Activated T-cell treated with anti-CD3 and anti-CD28 coated beads, Interleukin-2, amount 50 U/mL, for 72 hours (primary cell): Measurements from ENCODE around the gene DOCK2. TPM values are rescaled to one million over a fixed set of nuclear protein-coding genes. Genes with fewer than 3 reads are reported as not detected.
"Not testable (repeated sequence)": the region's sequence is repeated elsewhere in the genome, so short reads cannot be mapped to it uniquely, and the experiment has no call there.

Source experiments
- ATAC-seq, 2 donors: fragments of 150-1000 bp; cut with Tn5 transposase; replicated peaks in 1 of 2; 2 replicates each; pipeline ENCODE4 v1.10.0; 2021; ENCODE audit warnings: moderate library complexity in 2 of 2, mild to moderate bottlenecking in 1 of 2
- DNase-seq, 2 donors: peaks; one replicate each; pipeline ENCODE4 v3.0.0; 2021 to 2022; ENCODE audit warnings: mixed read lengths in 1 of 2
- H3K27ac Mint-ChIP-seq: one replicate; pipeline ENCODE4 v1.8.0; 2022; ENCODE audit warnings: mild to moderate bottlenecking, moderate library complexity, mixed read lengths
- H3K27me3 Mint-ChIP-seq: one replicate; pipeline ENCODE4 v1.8.0; 2022; ENCODE audit warnings: low read depth, mixed read lengths
- H3K36me3 Mint-ChIP-seq, 2 donors: one replicate each; pipeline ENCODE4 v1.8.0; 2022; ENCODE audit warnings: mixed read lengths in 2 of 2, mild to moderate bottlenecking in 1 of 2; ENCODE audit not compliant: insufficient read depth in 2 of 2
- H3K4me1 Mint-ChIP-seq: one replicate; pipeline ENCODE4 v1.8.0; 2022; ENCODE audit warnings: low read depth, mixed read lengths
- H3K4me3 Mint-ChIP-seq, 2 donors: one replicate each; pipeline ENCODE4 v1.8.0; 2022; ENCODE audit warnings: mild to moderate bottlenecking in 2 of 2, mixed read lengths in 2 of 2, moderate library complexity in 2 of 2
- H3K9me3 Mint-ChIP-seq, 2 donors: one replicate each; pipeline ENCODE4 v1.8.0; 2022; ENCODE audit warnings: mixed read lengths in 2 of 2
- total RNA-seq, 2 donors: library from RNA; stranded (reverse); gene quantifications; one replicate each; pipeline ENCODE4 v1.2.3, GENCODE V29; 2022

The DOCK2 gene
- total RNA-seq, 2 donors from 2014 or later, result 242 to 245 TPM

- Mint-ChIP-seq H3K9me3 (no peaks in the 10 kb centered on the region), H3K27ac (peak overlapping the region; percentile 55), H3K4me3 (peak overlapping the region in 1 of 2 donors; percentile 26), H3K27me3 (no peaks in the 10 kb centered on the region), H3K4me1 (peaks cover 64% of the 10 kb centered on the region), H3K36me3 (peaks cover 9 to 18% of the 10 kb centered on the region in 2 donors)
- DNase-seq, result peak; percentile 10 to 14
- peak; percentile 19 to 48 for ATAC-seq
These were observed 164.3 kb downstream of the DOCK2 start for GRCh38 chr5:169801324-169801777.

- Mint-ChIP-seq H3K4me3 (peak overlapping the region in 1 of 2 donors; percentile 26), H3K27me3 (no peaks in the 10 kb centered on the region), H3K27ac (peak overlapping the region; percentile 55), H3K9me3 (no peaks in the 10 kb centered on the region), H3K36me3 (peaks cover 6 to 14% of the 10 kb centered on the region in 2 donors), H3K4me1 (peaks cover 63% of the 10 kb centered on the region)
- ATAC-seq, result no peak
- DNase-seq, result no peak
These were observed 164.7 kb downstream of the DOCK2 start for GRCh38 chr5:169801781-169802180.

GRCh38 chr5:169803077-169803981 is 166.3 kb downstream of the DOCK2 start:
- Mint-ChIP-seq H3K9me3 (no peaks in the 10 kb centered on the region), H3K36me3 (peaks cover 3 to 11% of the 10 kb centered on the region in 2 donors), H3K4me1 (peaks cover 59% of the 10 kb centered on the region), H3K4me3 (peak overlapping the region in 1 of 2 donors; percentile 31), H3K27me3 (no peaks in the 10 kb centered on the region), H3K27ac (peak overlapping the region; percentile 80)
- no peak for DNase-seq
- no peak for ATAC-seq

DNA sequence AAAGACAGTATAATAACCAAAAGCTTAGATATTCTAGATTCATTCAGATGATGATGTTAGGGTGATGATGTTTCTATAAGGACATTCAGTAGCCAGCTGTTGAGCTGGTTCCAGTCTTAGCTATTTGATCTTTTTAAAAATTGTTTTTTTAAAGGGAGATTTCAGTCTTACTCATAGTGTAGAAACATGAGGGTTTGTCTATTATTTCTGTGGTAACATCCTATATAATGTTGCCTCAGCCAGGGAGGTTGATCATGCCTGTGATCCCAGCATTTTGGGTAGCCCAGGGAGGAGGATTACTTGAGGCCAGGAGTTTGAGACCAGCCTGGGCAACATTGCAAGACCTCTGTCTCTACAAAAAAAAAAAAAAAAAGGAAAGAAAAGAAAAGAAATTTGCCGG is 167.8 kb downstream of the DOCK2 start:
- no peak for DNase-seq
- ATAC-seq, result no peak
- Mint-ChIP-seq H3K4me3 (peak overlapping the region; percentile 76 to 89), H3K4me1 (peaks cover 58% of the 10 kb centered on the region), H3K27ac (peak overlapping the region; percentile 99), H3K27me3 (no peaks in the 10 kb centered on the region), H3K36me3 (peaks cover 2 to 11% of the 10 kb centered on the region in 2 donors), H3K9me3 (no peaks in the 10 kb centered on the region)

- Mint-ChIP-seq H3K27me3 (no peaks in the 10 kb centered on the region), H3K36me3 (peaks cover 2 to 12% of the 10 kb centered on the region in 2 donors), H3K27ac (peak overlapping the region; percentile 99), H3K4me1 (peaks cover 56% of the 10 kb centered on the region), H3K4me3 (peak overlapping the region; percentile 76 to 89), H3K9me3 (no peaks in the 10 kb centered on the region)
- ATAC-seq (peak; percentile 84 to 89), DNase-seq (peak; percentile 75 to 86)
These were observed 168.5 kb downstream of the DOCK2 start for GRCh38 chr5:169805527-169805934.

DNA sequence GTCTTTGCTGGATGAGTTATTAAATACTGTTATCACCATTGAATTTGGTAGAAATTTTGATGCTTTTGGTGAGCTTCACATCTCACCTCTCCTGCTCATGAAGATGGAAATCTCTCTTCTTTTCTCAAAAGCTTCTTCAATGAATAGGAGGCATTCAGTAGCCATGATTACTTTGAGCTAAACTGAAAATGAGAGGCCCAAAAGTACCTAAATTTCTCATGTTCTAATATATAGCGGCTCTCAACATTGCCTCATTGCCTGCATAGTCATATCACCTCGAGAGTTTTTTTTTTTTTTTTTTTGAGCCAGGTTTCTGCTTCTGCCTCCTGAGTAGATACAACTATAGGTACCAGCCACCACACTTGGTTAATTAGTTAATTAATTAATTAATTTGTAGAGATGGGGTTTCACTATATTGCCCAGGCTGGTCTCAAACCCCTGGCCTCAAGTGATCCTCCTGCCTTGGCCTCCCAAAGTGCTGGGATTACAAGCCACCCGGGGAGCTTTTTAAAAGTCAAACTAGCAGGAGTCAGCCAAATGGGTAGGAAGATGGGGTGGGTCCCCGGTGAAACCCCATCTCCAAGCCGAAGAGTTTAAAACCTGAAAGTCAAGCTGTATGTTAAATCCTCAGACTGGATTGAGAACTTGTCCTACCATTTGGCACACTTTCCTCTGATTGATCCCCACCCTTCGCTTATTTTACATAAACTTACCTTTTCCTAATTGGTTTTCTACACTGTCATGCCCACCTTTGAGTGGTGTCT is 169.0 kb downstream of the DOCK2 start:
- H3K27ac Mint-ChIP-seq, result peak overlapping the region; percentile 99
- peaks cover 54% of the 10 kb centered on the region for H3K4me1 Mint-ChIP-seq
- ATAC-seq (peak; percentile 60 to 65), DNase-seq (peak in 1 of 2 donors; percentile 11)
- H3K36me3 Mint-ChIP-seq, result peaks cover 4 to 11% of the 10 kb centered on the region in 2 donors
- H3K4me3 Mint-ChIP-seq, result peak overlapping the region; percentile 76 to 89
- no peaks in the 10 kb centered on the region for H3K9me3 Mint-ChIP-seq
- H3K27me3 Mint-ChIP-seq, result no peaks in the 10 kb centered on the region

DNA sequence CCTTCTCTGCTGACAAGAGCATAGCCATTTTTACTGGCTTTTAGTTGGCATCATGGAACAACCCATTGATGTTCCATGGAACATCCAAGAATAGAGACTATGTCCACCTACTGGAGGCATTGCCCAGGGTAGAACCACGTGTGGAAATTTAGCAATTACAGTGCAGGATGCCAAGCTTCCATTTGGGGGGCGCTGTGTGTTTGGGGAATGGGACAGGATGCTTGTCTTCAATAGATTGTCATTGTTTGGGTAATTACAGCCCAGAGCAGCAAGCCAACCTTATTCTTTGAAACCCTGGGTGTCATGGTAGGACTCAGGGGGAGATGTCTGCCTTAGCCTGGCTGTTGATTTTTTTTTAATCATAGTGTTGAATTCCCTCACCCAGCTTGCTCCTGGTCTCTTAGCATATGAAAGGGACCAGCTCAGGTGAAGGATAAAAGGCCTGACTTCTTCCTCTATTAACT is 171.1 kb downstream of the DOCK2 start:
- no peak for ATAC-seq
- Mint-ChIP-seq H3K27ac (no peak overlapping the region), H3K4me1 (peaks cover 40% of the 10 kb centered on the region), H3K36me3 (peaks cover 4 to 15% of the 10 kb centered on the region in 2 donors), H3K9me3 (no peaks in the 10 kb centered on the region), H3K27me3 (no peaks in the 10 kb centered on the region), H3K4me3 (no peak overlapping the region)
- DNase-seq, result no peak

GRCh38 chr5:169808880-169809279 is 171.8 kb downstream of the DOCK2 start:
- not testable (repeated sequence) for H3K27ac Mint-ChIP-seq, ATAC-seq

GRCh38 chr5:169809281-169809680 is 172.2 kb downstream of the DOCK2 start:
- Mint-ChIP-seq H3K36me3 (peaks cover 8 to 16% of the 10 kb centered on the region in 2 donors), H3K27me3 (no peaks in the 10 kb centered on the region), H3K4me1 (peaks cover 29% of the 10 kb centered on the region), H3K27ac (no peak overlapping the region), H3K9me3 (no peaks in the 10 kb centered on the region), H3K4me3 (no peak overlapping the region)
- DNase-seq (no peak), ATAC-seq (no peak)

More at GRCh38 chr5:169808880-169809279, 171.8 kb downstream of the DOCK2 start:
- not testable (repeated sequence) for H3K9me3 Mint-ChIP-seq, H3K27me3 Mint-ChIP-seq, DNase-seq, H3K4me3 Mint-ChIP-seq
- peaks cover 33% of the 10 kb centered on the region for H3K4me1 Mint-ChIP-seq
- peaks cover 6 to 12% of the 10 kb centered on the region in 2 donors for H3K36me3 Mint-ChIP-seq

DNA sequence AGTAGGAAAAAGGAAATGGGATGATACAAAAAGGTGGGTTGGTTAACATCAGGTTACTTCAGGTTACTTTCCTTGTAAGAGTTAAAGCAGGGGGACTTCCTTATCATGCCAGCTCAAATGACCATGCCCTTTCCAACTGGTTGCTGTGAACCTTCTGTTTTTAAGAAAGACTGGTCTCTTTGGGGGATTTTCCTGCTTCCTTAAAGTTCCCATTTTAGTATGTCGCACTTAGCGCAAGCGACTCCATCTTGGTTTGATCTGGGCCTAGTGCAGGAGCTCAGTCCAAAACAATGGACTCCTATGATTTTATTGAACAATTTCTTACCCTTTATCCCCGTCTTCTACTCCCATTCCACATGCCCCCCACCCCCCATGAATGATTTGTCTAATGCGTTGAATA is 173.4 kb downstream of the DOCK2 start:
- Mint-ChIP-seq H3K4me3 (no peak overlapping the region), H3K27ac (no peak overlapping the region), H3K4me1 (peaks cover 18% of the 10 kb centered on the region), H3K9me3 (no peaks in the 10 kb centered on the region), H3K36me3 (peaks cover 6 to 20% of the 10 kb centered on the region in 2 donors), H3K27me3 (no peaks in the 10 kb centered on the region)
- no peak for DNase-seq
- no peak for ATAC-seq

- DNase-seq (no peak), ATAC-seq (no peak)
- no peaks in the 10 kb centered on the region for H3K9me3 Mint-ChIP-seq
- peaks cover 6 to 20% of the 10 kb centered on the region in 2 donors for H3K36me3 Mint-ChIP-seq
- no peaks in the 10 kb centered on the region for H3K27me3 Mint-ChIP-seq
- H3K4me3 Mint-ChIP-seq, result no peak overlapping the region
- peaks cover 13% of the 10 kb centered on the region for H3K4me1 Mint-ChIP-seq
- H3K27ac Mint-ChIP-seq, result no peak overlapping the region
These were observed 173.9 kb downstream of the DOCK2 start for GRCh38 chr5:169811023-169811422.

- ATAC-seq (no peak), DNase-seq (no peak)
- Mint-ChIP-seq H3K27me3 (no peaks in the 10 kb centered on the region), H3K36me3 (peaks cover 6 to 22% of the 10 kb centered on the region in 2 donors), H3K27ac (peak overlapping the region; percentile 26), H3K4me3 (no peak overlapping the region), H3K9me3 (no peaks in the 10 kb centered on the region), H3K4me1 (peaks cover 6% of the 10 kb centered on the region)
These were observed 174.6 kb downstream of the DOCK2 start for GRCh38 chr5:169811680-169812079.

DNA sequence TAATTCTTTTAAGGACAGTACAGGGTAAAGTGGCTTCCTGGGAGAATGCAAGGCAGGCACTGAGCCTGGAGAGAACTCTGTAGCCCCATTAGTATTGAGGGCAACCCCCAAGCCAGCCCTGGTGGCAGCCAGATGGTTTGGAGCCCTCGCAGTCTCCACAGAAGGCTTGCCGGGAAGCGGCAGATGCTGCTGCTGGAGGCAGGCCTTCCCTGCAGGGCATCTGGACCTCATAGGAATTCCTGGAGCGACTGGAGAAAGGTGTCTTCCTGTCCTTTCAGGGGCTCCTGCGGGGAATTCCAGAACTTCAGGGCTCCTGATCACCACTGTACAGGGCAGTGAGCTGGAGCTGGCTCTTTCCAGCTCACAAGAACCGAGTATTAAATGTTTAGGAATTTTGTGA is 175.7 kb downstream of the DOCK2 start:
- no peak overlapping the region for H3K4me3 Mint-ChIP-seq
- H3K36me3 Mint-ChIP-seq, result peaks cover 11 to 28% of the 10 kb centered on the region in 2 donors
- H3K27ac Mint-ChIP-seq, result no peak overlapping the region
- H3K4me1 Mint-ChIP-seq, result peaks cover 6% of the 10 kb centered on the region
- ATAC-seq (no peak), DNase-seq (no peak)
- no peaks in the 10 kb centered on the region for H3K27me3 Mint-ChIP-seq
- H3K9me3 Mint-ChIP-seq, result no peaks in the 10 kb centered on the region
